ENCODE data around the gene EDAR.

DNA sequence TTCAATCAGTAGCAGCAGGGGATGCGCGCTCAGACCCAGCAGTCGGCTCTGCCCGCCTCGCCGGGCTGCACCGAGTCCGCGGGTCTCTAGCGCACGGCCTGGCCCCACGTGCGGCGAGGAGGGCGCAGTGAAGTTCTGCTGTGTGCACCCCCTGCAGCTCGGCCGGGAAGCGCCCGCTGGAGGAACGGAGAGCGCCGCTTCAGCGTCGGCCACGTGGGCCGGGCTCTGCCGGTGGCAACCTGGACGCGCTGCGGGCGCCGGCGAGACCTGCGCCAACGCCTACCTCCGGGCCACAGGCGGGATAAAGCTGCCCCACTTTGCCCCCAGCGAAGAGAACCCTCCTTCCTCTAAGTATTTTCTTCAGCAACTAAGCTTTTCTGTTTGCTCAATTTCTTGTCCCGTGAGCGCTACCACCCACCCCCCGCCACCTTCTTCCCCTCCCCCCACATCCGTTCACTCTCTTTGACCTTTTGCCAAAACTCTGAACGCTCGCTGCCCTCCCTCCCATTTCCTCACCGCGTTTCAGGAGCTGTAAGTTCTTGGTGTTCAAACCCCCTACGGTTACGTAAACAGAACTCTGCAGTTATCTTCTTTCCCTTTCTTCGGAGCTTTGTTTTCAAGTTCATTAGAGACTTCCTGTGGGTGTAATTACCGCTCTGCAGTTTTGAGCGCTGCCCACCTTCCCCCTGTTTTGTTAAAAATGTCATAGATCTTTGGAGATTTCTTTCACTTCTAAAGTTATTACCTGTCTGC lies 42.6 kb upstream of the EDAR start:
- TF ChIP-seq, protein P1, sequence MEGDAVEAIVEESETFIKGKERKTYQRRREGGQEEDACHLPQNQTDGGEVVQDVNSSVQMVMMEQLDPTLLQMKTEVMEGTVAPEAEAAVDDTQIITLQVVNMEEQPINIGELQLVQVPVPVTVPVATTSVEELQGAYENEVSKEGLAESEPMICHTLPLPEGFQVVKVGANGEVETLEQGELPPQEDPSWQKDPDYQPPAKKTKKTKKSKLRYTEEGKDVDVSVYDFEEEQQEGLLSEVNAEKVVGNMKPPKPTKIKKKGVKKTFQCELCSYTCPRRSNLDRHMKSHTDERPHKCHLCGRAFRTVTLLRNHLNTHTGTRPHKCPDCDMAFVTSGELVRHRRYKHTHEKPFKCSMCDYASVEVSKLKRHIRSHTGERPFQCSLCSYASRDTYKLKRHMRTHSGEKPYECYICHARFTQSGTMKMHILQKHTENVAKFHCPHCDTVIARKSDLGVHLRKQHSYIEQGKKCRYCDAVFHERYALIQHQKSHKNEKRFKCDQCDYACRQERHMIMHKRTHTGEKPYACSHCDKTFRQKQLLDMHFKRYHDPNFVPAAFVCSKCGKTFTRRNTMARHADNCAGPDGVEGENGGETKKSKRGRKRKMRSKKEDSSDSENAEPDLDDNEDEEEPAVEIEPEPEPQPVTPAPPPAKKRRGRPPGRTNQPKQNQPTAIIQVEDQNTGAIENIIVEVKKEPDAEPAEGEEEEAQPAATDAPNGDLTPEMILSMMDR (IDR thresholded peaks at IDR 0.05) = no peak
- TF ChIP-seq, protein P2, sequence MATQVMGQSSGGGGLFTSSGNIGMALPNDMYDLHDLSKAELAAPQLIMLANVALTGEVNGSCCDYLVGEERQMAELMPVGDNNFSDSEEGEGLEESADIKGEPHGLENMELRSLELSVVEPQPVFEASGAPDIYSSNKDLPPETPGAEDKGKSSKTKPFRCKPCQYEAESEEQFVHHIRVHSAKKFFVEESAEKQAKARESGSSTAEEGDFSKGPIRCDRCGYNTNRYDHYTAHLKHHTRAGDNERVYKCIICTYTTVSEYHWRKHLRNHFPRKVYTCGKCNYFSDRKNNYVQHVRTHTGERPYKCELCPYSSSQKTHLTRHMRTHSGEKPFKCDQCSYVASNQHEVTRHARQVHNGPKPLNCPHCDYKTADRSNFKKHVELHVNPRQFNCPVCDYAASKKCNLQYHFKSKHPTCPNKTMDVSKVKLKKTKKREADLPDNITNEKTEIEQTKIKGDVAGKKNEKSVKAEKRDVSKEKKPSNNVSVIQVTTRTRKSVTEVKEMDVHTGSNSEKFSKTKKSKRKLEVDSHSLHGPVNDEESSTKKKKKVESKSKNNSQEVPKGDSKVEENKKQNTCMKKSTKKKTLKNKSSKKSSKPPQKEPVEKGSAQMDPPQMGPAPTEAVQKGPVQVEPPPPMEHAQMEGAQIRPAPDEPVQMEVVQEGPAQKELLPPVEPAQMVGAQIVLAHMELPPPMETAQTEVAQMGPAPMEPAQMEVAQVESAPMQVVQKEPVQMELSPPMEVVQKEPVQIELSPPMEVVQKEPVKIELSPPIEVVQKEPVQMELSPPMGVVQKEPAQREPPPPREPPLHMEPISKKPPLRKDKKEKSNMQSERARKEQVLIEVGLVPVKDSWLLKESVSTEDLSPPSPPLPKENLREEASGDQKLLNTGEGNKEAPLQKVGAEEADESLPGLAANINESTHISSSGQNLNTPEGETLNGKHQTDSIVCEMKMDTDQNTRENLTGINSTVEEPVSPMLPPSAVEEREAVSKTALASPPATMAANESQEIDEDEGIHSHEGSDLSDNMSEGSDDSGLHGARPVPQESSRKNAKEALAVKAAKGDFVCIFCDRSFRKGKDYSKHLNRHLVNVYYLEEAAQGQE (IDR thresholded peaks at IDR 0.05) = no peak
- TF ChIP-seq CBX8 (IDR thresholded peaks at IDR 0.05) (no peak), CEBPB (IDR thresholded peaks at IDR 0.05) (no peak), EP300 (IDR thresholded peaks at IDR 0.05) (no peak)
- TF ChIP-seq, protein P3, sequence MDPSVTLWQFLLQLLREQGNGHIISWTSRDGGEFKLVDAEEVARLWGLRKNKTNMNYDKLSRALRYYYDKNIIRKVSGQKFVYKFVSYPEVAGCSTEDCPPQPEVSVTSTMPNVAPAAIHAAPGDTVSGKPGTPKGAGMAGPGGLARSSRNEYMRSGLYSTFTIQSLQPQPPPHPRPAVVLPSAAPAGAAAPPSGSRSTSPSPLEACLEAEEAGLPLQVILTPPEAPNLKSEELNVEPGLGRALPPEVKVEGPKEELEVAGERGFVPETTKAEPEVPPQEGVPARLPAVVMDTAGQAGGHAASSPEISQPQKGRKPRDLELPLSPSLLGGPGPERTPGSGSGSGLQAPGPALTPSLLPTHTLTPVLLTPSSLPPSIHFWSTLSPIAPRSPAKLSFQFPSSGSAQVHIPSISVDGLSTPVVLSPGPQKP (IDR thresholded peaks at IDR 0.05; ENCODE audit: low read depth, low read length) = no peak
